Measurements from ENCODE around the gene FXR2.

FXR2 gene

DNA sequence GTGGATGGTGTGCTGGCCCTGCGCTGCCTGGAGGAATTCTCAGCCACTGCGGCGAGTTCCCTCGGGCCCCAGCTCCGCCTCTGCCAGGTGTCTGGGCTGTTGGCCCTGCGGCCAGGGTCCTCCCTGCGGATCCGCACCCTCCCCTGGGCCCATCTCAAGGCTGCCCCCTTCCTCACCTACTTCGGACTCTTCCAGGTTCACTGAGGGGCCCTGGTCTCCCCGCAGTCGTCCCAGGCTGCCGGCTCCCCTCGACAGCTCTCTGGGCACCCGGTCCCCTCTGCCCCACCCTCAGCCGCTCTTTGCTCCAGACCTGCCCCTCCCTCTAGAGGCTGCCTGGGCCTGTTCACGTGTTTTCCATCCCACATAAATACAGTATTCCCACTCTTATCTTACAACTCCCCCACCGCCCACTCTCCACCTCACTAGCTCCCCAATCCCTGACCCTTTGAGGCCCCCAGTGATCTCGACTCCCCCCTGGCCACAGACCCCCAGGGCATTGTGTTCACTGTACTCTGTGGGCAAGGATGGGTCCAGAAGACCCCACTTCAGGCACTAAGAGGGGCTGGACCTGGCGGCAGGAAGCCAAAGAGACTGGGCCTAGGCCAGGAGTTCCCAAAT is 57.4 kb downstream of the FXR2 start:
- DNase-seq (ENCODE audit: extremely low read depth, low read depth): no peak
- TF ChIP-seq, protein P1, sequence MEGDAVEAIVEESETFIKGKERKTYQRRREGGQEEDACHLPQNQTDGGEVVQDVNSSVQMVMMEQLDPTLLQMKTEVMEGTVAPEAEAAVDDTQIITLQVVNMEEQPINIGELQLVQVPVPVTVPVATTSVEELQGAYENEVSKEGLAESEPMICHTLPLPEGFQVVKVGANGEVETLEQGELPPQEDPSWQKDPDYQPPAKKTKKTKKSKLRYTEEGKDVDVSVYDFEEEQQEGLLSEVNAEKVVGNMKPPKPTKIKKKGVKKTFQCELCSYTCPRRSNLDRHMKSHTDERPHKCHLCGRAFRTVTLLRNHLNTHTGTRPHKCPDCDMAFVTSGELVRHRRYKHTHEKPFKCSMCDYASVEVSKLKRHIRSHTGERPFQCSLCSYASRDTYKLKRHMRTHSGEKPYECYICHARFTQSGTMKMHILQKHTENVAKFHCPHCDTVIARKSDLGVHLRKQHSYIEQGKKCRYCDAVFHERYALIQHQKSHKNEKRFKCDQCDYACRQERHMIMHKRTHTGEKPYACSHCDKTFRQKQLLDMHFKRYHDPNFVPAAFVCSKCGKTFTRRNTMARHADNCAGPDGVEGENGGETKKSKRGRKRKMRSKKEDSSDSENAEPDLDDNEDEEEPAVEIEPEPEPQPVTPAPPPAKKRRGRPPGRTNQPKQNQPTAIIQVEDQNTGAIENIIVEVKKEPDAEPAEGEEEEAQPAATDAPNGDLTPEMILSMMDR (IDR thresholded peaks at IDR 0.05; ENCODE audit: low read depth, low read length, missing control alignments): no peak
- H3K4me3 ChIP-seq (replicated peaks; ENCODE audit: low read depth, low read length): no peak overlapping the region

DNA sequence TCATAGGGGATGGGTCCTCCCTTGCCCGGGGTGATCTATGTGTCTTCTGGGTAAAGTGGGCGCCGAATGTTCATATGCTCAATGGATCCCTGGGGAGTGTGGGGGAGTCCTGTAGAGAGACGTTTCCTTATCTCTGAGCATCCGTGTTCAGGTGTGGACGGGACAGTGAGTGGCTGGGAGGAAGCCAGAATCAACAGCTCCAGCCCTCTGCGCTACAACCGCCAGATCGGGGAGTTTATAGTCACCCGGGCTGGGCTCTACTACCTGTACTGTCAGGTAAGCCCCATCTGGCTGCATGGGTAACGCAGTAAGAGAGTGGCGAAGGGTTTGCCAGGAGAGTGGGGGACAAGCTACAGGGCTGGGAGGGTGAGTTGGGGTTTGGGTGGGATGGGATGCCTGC is 58.1 kb downstream of the FXR2 start:
- H3K4me3 ChIP-seq (replicated peaks; ENCODE audit: low read depth, low read length): no peak overlapping the region
- TF ChIP-seq, protein P1 (IDR thresholded peaks at IDR 0.05; ENCODE audit: low read depth, low read length, missing control alignments): no peak
- no peak for DNase-seq (ENCODE audit: extremely low read depth, low read depth)

DNA sequence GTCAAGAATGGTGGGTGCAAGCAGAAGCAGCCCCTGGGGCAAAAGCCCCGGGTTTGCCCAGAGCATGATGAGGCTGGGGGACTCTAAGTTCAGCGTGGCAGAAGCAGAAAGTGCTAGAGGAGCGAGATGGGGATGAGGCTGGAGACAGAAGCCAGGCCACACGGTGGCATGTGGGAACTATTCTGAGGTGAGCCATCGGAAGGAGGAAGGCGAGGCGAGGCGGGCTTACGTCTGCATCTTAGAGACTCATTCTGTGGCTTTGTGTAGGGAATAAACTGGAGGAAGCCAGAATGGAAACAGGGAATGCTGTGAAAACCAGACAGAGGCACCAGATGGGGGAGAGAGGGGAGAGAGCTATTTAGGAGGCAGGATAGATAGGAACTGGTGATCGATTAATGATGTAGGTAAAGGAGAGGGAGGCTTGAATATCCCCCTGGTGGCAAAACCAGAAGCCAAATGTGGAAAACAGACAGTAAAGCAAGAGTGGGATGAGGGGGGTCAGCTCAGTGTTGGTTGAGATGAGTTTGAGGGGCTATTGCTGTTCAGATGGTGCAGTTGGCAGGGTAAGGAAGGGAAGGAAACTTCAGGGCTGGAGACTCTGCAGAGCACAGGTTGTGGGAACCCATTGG is 59.3 kb downstream of the FXR2 start:
- TF ChIP-seq, protein P1 (IDR thresholded peaks at IDR 0.05; ENCODE audit: low read depth, low read length, missing control alignments): peak; percentile 34
- H3K4me3 ChIP-seq (replicated peaks; ENCODE audit: low read depth, low read length): no peak overlapping the region
- DNase-seq (ENCODE audit: extremely low read depth, low read depth): no peak

DNA sequence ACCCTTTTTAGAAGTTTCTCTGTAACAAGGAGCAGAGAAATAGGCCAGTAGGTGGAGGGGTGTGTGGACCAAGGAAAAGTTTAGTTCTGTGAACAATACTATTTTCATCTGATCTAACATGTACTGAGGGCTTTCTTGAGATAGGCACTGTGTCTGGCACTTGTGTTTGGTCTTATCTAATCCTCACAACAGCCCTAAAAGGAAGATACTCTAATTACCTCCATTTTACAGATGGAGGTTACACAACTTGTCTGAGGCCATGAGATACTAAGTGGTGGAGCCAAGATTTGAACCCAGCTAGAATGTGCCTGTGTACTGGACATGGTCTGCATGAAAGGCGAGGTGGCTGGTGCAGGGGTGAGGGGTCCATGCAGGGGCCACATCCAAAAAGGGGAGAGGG is 61.3 kb downstream of the FXR2 start:
- no peak overlapping the region for H3K4me3 ChIP-seq (replicated peaks; ENCODE audit: low read depth, low read length)
- TF ChIP-seq, protein P1 (IDR thresholded peaks at IDR 0.05; ENCODE audit: low read depth, low read length, missing control alignments): no peak
- no peak for DNase-seq (ENCODE audit: extremely low read depth, low read depth)

DNA sequence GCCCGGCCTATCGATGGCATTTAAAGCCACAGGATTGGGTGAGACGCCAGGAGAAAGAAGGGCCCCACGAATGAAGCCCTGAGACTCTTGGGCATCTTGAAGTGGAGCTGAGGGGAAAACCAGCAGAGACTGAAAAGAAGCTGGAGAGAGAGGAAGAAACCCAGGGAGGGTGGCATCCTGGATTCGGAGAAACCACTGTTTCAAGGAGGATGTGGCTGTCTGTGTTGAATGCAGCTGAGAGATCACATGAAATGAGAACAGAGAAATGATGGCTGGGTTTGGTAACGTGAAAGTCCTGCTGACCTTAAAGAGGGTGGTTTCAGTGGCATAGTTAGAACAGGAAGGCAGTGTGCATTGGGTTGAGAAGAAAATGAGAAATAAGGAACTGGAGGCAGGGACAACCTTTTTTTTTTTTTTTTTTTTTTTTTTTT is 62.1 kb downstream of the FXR2 start:
- H3K4me3 ChIP-seq (replicated peaks; ENCODE audit: low read depth, low read length): no peak overlapping the region
- TF ChIP-seq, protein P1 (IDR thresholded peaks at IDR 0.05; ENCODE audit: low read depth, low read length, missing control alignments): no peak
- no peak for DNase-seq (ENCODE audit: extremely low read depth, low read depth)

DNA sequence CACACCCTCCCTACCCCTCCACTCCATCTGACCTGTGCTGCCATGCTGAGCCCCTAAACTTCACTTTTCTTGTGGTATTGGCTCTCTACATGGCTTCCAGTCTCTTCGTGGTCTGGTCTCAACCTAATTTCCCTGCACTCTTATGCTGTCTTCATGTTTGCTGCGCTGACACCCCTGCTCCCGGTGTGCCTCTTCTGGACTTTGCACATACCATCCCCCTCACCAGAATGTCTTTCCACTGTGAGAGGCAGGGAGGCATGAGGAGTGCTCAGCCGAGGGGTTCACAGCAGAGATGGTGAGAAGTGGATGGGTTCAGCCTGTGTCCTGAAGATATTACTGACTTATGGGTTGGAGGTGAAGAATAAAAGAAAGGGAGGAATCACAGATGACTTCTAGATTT is 63.3 kb downstream of the FXR2 start:
- no peak overlapping the region for H3K4me3 ChIP-seq (replicated peaks; ENCODE audit: low read depth, low read length)
- no peak for DNase-seq (ENCODE audit: extremely low read depth, low read depth)
- TF ChIP-seq, protein P1 (IDR thresholded peaks at IDR 0.05; ENCODE audit: low read depth, low read length, missing control alignments): no peak
